GM23338 (cell line): ENCODE results near the gene PRKD1. TPM values are rescaled to one million over a fixed set of nuclear protein-coding genes. Genes with fewer than 3 reads are reported as not detected.

Experiments used
- ATAC-seq: fragments of 200-7000 bp; cut with Tn5 transposase; 3 replicates; pipeline ENCODE4 v1.9.1; 2020
- DNase-seq: peaks from one replicate; pipeline ENCODE4 v3.0.0-alpha.2; 2015; ENCODE audit warnings: low spot score
- H2AFZ ChIP-seq: fragments of 200-600 bp; sonication (generic); 2 replicates; pipeline ENCODE4 v1.8.0; 2016; ENCODE audit warnings: antibody characterized with exemption, mild to moderate bottlenecking, moderate library complexity
- H3F3A ChIP-seq: fragments of 200-600 bp; sonication (generic); replicated peaks from 2 replicates; pipeline ENCODE4 v1.8.0; 2017; ENCODE audit warnings: antibody characterized with exemption, mixed run types, low read depth
- H3K27ac ChIP-seq: fragments of 200-600 bp; sonication (generic); 2 replicates; pipeline ENCODE4 v1.6.1; 2016; ENCODE audit warnings: low read depth
- H3K27me3 ChIP-seq: fragments of 200-600 bp; sonication (generic); 2 replicates; pipeline ENCODE4 v1.8.0; 2016; ENCODE audit warnings: mild to moderate bottlenecking, mixed run types, moderate library complexity; ENCODE audit not compliant: insufficient read depth
- H3K36me3 ChIP-seq: fragments of 200-600 bp; sonication (generic); 2 replicates; pipeline ENCODE4 v1.8.0; 2016; ENCODE audit warnings: mild to moderate bottlenecking; ENCODE audit not compliant: insufficient read depth
- H3K4me1 ChIP-seq: fragments of 200-600 bp; sonication (generic); 2 replicates; pipeline ENCODE4 v1.8.0; 2016; ENCODE audit warnings: mild to moderate bottlenecking, moderate library complexity; ENCODE audit not compliant: insufficient read depth
- H3K4me2 ChIP-seq: fragments of 200-600 bp; sonication (generic); 2 replicates; pipeline ENCODE4 v1.7.1; 2017; ENCODE audit warnings: mixed run types
- H3K4me3 ChIP-seq: fragments of 200-600 bp; sonication (generic); 2 replicates; pipeline ENCODE4 v1.6.1; 2016; ENCODE audit warnings: mixed run types
- H3K79me2 ChIP-seq: fragments of 200-600 bp; sonication (generic); replicated peaks from 2 replicates; pipeline ENCODE4 v1.8.0; 2017; ENCODE audit warnings: mild to moderate bottlenecking; ENCODE audit not compliant: insufficient read depth
- H3K9me2 ChIP-seq: fragments of 200-600 bp; sonication (generic); 2 replicates; pipeline ENCODE4 v1.8.0; 2017; ENCODE audit not compliant: insufficient read depth
- H4K20me1 ChIP-seq: fragments of 200-600 bp; sonication (generic); replicated peaks from 2 replicates; pipeline ENCODE4 v1.8.0; 2017; ENCODE audit warnings: mild to moderate bottlenecking; ENCODE audit not compliant: insufficient read depth
- H3K27ac Mint-ChIP-seq: 2 replicates; pipeline ENCODE4 v1.8.0; 2020; ENCODE audit warnings: inconsistent platforms, mild to moderate bottlenecking, moderate library complexity, mixed read lengths
- H3K27me3 Mint-ChIP-seq: 3 replicates; pipeline ENCODE4 v1.8.0; 2022; ENCODE audit warnings: low read depth, mild to moderate bottlenecking, moderate library complexity, mixed read lengths, inconsistent platforms; ENCODE audit not compliant: insufficient read depth, poor library complexity
- H3K36me3 Mint-ChIP-seq: 3 replicates; pipeline ENCODE4 v1.8.0; 2021; ENCODE audit warnings: low read depth, mild to moderate bottlenecking, inconsistent platforms, moderate library complexity, mixed read lengths
- H3K4me1 Mint-ChIP-seq: 3 replicates; pipeline ENCODE4 v1.8.0; 2020; ENCODE audit warnings: mild to moderate bottlenecking, inconsistent platforms, mixed read lengths
- H3K4me3 Mint-ChIP-seq: 3 replicates; pipeline ENCODE4 v1.8.0; 2021; ENCODE audit warnings: moderate library complexity, mild to moderate bottlenecking, inconsistent platforms, mixed read lengths
- H3K9me3 Mint-ChIP-seq: 3 replicates; pipeline ENCODE4 v1.8.0; 2020; ENCODE audit warnings: moderate library complexity, mild to moderate bottlenecking, inconsistent platforms, mixed read lengths
- CREB1 ChIP-seq: fragments of 250-450 bp; sonication (Bioruptor Pico); IDR thresholded peaks from 2 replicates; pipeline ENCODE4 v1.5.0; 2020; ENCODE audit warnings: low read depth, mild to moderate bottlenecking, moderate library complexity
- CTCF ChIP-seq, 2 experiments: fragments of 200-600 bp in 1 of 2; sonication (generic) in 1 of 2; conservative IDR thresholded peaks; 2 replicates each; pipeline versions ENCODE4 v1.5.1 to v1.6.1; 2016 to 2017; ENCODE audit warnings: antibody characterized with exemption in 2 of 2, low read depth in 2 of 2, mild to moderate bottlenecking in 2 of 2, moderate library complexity in 1 of 2
- ETS1 ChIP-seq: IDR thresholded peaks from 2 replicates; pipeline ENCODE4 v1.6.1; 2016; ENCODE audit warnings: antibody characterized with exemption
- EZH2 ChIP-seq: fragments of 200-600 bp; sonication (generic); IDR thresholded peaks from one replicate; pipeline ENCODE4 v1.8.0; 2017; ENCODE audit warnings: antibody characterized with exemption, mild to moderate bottlenecking, low read depth; ENCODE audit not compliant: unreplicated experiment
- EZH2phosphoT487 ChIP-seq: fragments of 200-600 bp; sonication (generic); IDR thresholded peaks from one replicate; pipeline ENCODE4 v1.8.1; 2018; ENCODE audit warnings: antibody characterized with exemption; ENCODE audit not compliant: unreplicated experiment
- JUNB ChIP-seq: IDR thresholded peaks from one replicate; pipeline ENCODE4 v1.6.1; 2016; ENCODE audit warnings: antibody characterized with exemption; ENCODE audit not compliant: unreplicated experiment
- NANOG ChIP-seq: IDR thresholded peaks from 2 replicates; pipeline ENCODE4 v1.6.1; 2016; ENCODE audit warnings: antibody characterized with exemption, borderline replicate concordance
- POLR2AphosphoS5 ChIP-seq: IDR thresholded peaks from 2 replicates; pipeline ENCODE4 v1.6.1; 2016; ENCODE audit warnings: antibody characterized with exemption, low read depth
- STAT1 ChIP-seq: IDR thresholded peaks from one replicate; pipeline ENCODE4 v1.6.1; 2016; ENCODE audit warnings: antibody characterized with exemption; ENCODE audit not compliant: unreplicated experiment
- ZNF114 ChIP-seq: fragments of 250-450 bp; sonication (Bioruptor Pico); IDR thresholded peaks from 2 replicates; pipeline ENCODE4 v1.5.0; 2020; ENCODE audit warnings: mild to moderate bottlenecking, moderate library complexity
- ZNF331 ChIP-seq: fragments of 250-450 bp; sonication (Bioruptor Pico); IDR thresholded peaks from 2 replicates; pipeline ENCODE4 v1.5.0; 2020; ENCODE audit warnings: low read depth, mild to moderate bottlenecking, moderate library complexity
- ZNF462 ChIP-seq: fragments of 250-450 bp; sonication (Bioruptor Pico); IDR thresholded peaks from 2 replicates; pipeline ENCODE4 v1.5.0; 2020; ENCODE audit warnings: mild to moderate bottlenecking, moderate library complexity
- polyA plus RNA-seq: library from polyadenylated mRNA; unstranded; fragments of >200 nt; fragmentation: Nextera tagmentation; extraction: Ambion mirVana; gene quantifications from 2 replicates; pipeline ENCODE4 v1.2.1, GENCODE V29; 2016
- total RNA-seq: library from RNA; depleted of rRNA; stranded (reverse); fragments of >200 nt; shearing (Covaris generic); gene quantifications from 2 replicates; pipeline ENCODE4 v1.2.3, GENCODE V29; 2014
- TF ChIP-seq, protein P1 (sequence below): IDR thresholded peaks from one replicate; pipeline ENCODE4 v1.6.1; 2018; ENCODE audit warnings: antibody characterized with exemption; ENCODE audit not compliant: unreplicated experiment

PRKD1 gene
- total and polyA plus RNA-seq, 2 experiments from 2014 or later, result 3.1 to 9.7 TPM

- no peak overlapping the region for H3K27ac ChIP-seq
- TF ChIP-seq ETS1, result no peak
- no peak for TF ChIP-seq CTCF (conservative IDR thresholded peaks at IDR 0.05; ENCODE audit: low read depth in 2 of 2)
- no peak for TF ChIP-seq ZNF331 (CRISPR knock-in tag)
- no peak for TF ChIP-seq JUNB
- TF ChIP-seq POLR2AphosphoS5, result no peak
- no peak for TF ChIP-seq STAT1
- no peak for TF ChIP-seq EZH2phosphoT487
- TF ChIP-seq, protein P1, sequence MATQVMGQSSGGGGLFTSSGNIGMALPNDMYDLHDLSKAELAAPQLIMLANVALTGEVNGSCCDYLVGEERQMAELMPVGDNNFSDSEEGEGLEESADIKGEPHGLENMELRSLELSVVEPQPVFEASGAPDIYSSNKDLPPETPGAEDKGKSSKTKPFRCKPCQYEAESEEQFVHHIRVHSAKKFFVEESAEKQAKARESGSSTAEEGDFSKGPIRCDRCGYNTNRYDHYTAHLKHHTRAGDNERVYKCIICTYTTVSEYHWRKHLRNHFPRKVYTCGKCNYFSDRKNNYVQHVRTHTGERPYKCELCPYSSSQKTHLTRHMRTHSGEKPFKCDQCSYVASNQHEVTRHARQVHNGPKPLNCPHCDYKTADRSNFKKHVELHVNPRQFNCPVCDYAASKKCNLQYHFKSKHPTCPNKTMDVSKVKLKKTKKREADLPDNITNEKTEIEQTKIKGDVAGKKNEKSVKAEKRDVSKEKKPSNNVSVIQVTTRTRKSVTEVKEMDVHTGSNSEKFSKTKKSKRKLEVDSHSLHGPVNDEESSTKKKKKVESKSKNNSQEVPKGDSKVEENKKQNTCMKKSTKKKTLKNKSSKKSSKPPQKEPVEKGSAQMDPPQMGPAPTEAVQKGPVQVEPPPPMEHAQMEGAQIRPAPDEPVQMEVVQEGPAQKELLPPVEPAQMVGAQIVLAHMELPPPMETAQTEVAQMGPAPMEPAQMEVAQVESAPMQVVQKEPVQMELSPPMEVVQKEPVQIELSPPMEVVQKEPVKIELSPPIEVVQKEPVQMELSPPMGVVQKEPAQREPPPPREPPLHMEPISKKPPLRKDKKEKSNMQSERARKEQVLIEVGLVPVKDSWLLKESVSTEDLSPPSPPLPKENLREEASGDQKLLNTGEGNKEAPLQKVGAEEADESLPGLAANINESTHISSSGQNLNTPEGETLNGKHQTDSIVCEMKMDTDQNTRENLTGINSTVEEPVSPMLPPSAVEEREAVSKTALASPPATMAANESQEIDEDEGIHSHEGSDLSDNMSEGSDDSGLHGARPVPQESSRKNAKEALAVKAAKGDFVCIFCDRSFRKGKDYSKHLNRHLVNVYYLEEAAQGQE, result no peak
- no peak for TF ChIP-seq ZNF462 (CRISPR knock-in tag)
- no peak for TF ChIP-seq CREB1 (CRISPR knock-in tag)
- TF ChIP-seq ZNF114 (CRISPR knock-in tag), result no peak
- no peak for TF ChIP-seq EZH2
- TF ChIP-seq NANOG, result no peak
- no peaks in the 10 kb centered on the region for H3K9me3 Mint-ChIP-seq
- no peaks in the 10 kb centered on the region for H3K4me1 Mint-ChIP-seq
- no peak for DNase-seq
- no peak overlapping the region for H3K4me3 Mint-ChIP-seq
- H3F3A ChIP-seq, result no peaks in the 10 kb centered on the region
- H3K9me2 ChIP-seq, result no peaks in the 10 kb centered on the region
- H3K4me1 ChIP-seq, result no peaks in the 10 kb centered on the region
- H3K27ac Mint-ChIP-seq, result no peak overlapping the region
- no peaks in the 10 kb centered on the region for H3K27me3 ChIP-seq
- H3K27me3 Mint-ChIP-seq, result peaks cover 3% of the 10 kb centered on the region
- ATAC-seq, result no peak
- H3K36me3 ChIP-seq, result no peaks in the 10 kb centered on the region
- peak overlapping the region; percentile 8; the same call in 1 of the 2 replicates for H2AFZ ChIP-seq
- no peaks in the 10 kb centered on the region for H3K79me2 ChIP-seq
- H3K4me3 ChIP-seq, result no peak overlapping the region
- H4K20me1 ChIP-seq, result no peaks in the 10 kb centered on the region
- H3K4me2 ChIP-seq, result no peak overlapping the region
- H3K36me3 Mint-ChIP-seq, result no peaks in the 10 kb centered on the region
Measured at GRCh38 chr14:29558516-29558915, 369.1 kb downstream of the PRKD1 start.
